Activated naive CD4-positive, alpha-beta T cell (primary cell): ENCODE measurements around the gene AIG1.
"Not testable (repeated sequence)": the region's sequence is repeated elsewhere in the genome, so short reads cannot be mapped to it uniquely, and the experiment has no call there.

ENCODE experiments used
- DNase-seq, 4 experiments: peaks; one replicate each; lab custom pipeline; 2025; lab: John Stamatoyannopoulos, UW

The AIG1 gene

DNA sequence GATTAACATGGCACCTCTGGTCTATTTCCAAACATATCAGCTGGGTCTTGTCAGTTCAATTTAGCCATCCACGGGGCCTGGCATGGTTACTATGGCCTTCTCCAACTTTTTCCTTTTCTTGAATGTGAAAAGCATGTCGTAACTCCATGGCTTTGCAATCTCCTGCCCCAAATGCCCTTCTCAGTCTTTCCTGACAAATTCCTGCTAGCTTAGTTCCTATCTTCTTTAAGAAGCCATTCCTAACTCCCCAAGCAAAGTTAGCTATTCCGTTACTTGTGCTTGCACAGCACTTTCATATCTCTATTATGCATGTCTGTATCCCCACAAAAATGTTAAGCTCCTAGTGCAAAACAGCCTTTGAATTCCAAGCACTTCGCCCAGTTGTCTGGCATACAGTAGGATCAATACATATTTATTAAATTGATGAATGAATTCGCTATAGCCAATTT is 105.6 kb downstream of the AIG1 start:
- no peak for DNase-seq

DNA sequence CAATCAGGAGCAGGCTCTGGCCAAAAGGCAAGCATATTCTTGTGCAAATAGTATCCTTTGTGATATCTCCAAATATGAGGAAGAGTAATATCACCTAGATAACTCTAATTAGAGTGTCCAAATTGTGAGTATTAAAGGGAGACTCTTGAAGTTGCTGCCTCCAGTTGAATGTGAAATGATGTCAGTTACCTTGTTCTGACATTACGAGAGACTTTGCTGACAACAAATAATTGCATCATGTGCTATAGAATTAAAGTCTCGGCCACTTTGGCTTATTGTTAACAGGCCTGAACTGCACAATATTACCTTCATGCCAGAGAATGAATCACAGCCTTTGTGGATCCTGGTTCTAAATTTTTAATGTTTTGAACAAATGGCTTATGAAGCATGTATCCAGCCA is 106.5 kb downstream of the AIG1 start:
- DNase-seq = no peak

- not testable (repeated sequence) for DNase-seq
These were observed 107.7 kb downstream of the AIG1 start for GRCh38 chr6:143168396-143168816.

DNA sequence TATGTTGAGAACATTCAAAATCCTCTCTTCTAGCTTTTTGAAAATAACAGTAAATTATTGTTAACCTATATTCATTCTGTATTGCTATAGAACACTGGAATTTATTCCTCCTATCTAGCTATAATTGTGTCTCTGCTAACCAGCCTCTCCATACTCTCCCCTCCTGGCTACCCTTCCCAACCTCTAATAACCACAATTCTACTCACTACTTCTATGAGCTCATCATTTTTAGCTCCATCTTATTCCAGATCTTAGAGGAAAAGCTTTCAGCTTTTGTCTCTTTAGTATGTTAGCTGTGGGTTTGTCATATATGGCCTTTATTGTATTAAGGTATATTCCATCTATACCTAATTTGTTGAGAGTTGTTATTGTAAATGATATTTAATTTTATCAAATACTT is 108.8 kb downstream of the AIG1 start:
- no peak for DNase-seq

- no peak for DNase-seq
These were observed 113.8 kb downstream of the AIG1 start for GRCh38 chr6:143174516-143174915.

- no peak for DNase-seq
These were observed 114.3 kb downstream of the AIG1 start for GRCh38 chr6:143174951-143175350.

- no peak for DNase-seq
These were observed 115.7 kb downstream of the AIG1 start for GRCh38 chr6:143176090-143177021.

DNA sequence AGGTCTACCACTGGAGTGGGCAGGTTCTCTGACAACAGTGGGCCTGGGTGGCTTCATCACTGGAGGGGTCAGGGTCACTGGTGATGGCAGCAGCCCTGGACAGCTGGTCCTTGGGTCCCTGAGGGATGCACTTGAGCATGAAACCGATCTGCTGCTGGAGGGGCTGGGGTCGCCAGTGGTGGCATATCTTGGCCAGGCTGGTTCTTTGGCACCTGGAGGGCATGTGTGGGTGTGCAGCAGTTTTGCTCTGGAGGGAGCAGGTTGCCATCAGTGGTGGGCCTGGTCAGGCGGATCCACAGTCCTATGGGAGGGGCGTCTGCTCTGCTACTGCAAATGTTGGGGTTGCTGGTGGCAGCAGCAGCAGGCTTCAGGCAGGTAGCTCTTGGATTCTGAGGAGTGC is 117.0 kb downstream of the AIG1 start:
- DNase-seq = no peak

GRCh38 chr6:143179096-143179495 is 118.4 kb downstream of the AIG1 start:
- no peak for DNase-seq

GRCh38 chr6:143179901-143180612 is 119.4 kb downstream of the AIG1 start:
- DNase-seq = no peak

- no peak for DNase-seq
These were observed 120.1 kb downstream of the AIG1 start for GRCh38 chr6:143180826-143181225.

DNA sequence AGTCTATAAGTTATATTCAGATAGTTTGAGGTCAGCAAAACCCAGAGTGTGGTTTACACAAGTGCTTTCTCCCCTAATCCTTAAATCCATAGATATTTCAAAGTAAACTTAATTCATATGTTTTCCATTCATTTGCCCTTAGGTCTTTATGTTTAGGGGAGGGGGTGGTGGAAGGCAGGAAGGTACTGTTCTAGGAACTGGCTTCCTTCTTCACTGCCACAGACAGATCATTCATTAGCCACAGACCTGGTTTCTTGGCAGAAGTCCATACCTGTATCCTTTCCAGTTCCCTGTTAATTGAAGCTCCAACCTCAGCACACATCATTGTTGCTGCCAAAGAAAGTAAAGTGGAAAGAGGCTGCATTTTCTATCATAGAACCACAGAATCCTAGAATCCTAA is 123.0 kb downstream of the AIG1 start:
- no peak for DNase-seq

GRCh38 chr6:143185288-143185687 is 124.6 kb downstream of the AIG1 start:
- no peak for DNase-seq

- no peak for DNase-seq
These were observed 126.7 kb downstream of the AIG1 start for GRCh38 chr6:143187238-143187923.

DNA sequence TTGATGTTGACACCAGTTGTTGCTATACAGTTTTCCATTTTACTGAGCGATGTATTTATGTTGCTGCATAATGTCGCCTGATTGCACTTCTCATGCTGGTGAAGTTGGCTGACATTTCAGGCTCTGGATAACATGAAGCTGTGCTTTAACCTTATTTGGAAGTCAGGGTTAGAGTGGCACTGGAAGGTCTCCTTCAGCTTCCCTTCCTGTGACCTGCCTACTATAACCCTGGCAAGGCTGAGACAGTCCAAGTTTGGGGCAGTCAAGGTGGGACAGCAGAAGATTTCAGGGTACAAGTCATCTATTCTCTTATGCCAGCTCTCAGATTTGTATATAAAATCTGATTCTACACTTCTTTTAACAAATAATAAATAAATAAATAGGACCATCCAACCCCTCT is 127.6 kb downstream of the AIG1 start:
- no peak for DNase-seq

DNA sequence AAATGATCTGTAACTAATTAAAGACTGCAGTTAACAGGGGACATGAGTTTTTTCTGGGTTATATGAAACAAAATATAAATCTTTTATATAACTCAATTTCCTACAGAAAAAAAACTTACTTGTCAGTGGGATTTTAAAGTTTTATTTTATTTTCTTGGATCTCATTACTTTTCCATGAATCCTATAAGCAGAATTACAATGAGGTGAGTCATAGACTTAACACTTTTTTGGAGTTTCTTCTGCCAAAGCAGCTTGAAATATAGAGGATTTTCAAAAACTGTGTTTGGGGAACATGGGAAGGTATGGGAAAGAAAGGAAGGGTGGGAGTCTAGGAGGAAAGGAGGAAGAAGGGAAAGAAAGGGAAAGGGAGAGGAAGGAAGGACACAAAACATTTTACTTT is 130.7 kb downstream of the AIG1 start:
- DNase-seq = no peak

DNA sequence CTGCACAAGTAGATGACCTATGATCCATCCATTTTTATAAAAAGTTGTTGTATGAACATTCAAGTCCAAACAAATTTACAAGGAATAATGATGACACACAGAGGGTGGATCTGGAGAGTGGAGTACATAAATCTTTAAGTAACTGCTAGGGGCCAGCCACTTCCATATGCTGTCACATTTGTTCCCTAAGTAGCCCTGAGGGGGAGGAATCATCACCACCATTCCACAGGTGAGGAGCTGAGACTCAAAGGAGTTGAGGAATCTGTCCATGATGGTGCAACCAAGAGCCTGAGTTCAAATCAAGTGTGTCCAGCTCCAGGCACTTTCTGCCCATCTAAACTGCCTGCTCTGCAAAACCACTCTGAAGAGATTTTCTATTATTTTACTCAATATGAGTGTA is 132.1 kb downstream of the AIG1 start:
- DNase-seq = no peak

- no peak for DNase-seq
These were observed 132.9 kb downstream of the AIG1 start for GRCh38 chr6:143193571-143194094.

DNA sequence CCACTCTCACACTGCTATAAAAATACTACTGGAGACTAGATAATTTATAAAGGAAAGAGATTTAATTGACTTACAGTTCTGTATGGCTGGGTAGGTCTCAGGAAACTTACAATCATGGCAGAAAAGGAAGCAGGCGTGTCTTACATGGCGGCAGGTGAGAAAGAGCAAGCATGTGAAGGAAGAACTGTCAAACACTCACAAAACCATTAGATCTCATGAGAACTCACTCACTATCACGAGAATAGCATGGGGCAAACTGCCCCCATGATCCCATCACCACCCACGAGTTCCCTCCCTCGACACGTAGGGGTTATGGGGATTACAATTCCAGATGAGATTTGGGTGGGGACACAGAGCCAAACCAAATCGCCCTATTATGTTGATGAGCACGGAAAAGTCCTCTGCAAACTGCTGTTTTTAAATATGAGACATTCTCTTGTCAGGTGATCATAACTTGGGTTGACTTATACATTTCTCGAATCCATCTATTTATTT is 133.5 kb downstream of the AIG1 start:
- DNase-seq = no peak

- no peak for DNase-seq
These were observed 134.7 kb downstream of the AIG1 start for GRCh38 chr6:143195349-143195845.

DNA sequence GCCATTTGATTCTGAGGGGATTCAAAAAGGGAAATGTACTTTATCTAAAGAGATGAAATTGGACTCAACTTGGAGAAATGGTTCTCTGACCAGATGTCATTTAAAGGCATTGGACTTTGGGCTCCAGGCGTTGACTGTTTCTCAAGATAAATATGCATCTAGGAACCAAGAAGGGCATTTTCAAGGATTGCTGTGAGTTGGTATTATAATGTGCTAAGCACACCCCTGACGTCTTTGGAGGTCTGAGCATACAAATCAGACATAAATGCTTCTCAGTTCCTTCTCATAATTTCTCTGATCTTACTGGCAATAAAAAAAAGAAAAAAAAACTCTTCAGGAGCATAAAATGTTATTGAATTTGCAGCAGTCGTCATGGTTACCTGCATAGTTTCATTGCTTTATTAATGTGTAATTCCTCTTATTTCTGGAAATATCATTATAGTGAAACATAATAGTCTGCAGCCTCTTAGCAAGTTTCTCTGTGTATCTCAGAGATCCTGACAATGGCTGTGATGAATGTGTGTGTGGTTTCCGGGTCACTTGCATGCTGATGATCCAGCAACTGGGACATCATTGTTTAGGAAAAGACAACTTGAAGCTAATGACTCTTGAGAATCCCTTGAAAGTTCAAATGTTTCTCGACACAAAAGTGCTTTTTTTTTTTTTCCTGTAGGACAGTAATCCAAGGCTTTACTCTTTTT is 136.0 kb downstream of the AIG1 start:
- DNase-seq = no peak
